ENCODE measurements around the gene MSI2. TPM values are rescaled to one million over a fixed set of nuclear protein-coding genes. Genes with fewer than 3 reads are reported as not detected.

The MSI2 gene
- total RNA-seq, 1 donor from 2014 or later = 31.3 TPM

GRCh38 chr17:57363580-57363979, 107.3 kb downstream of the MSI2 start:
- ATAC-seq = no peak
- Histone ChIP-seq H3K9me3 (no peaks in the 10 kb centered on the region), H3K27ac (no peak overlapping the region), H3K27me3 (no peaks in the 10 kb centered on the region), H3K36me3 (no peaks in the 10 kb centered on the region), H3K4me1 (peaks cover 1% of the 10 kb centered on the region), H3K4me3 (no peak overlapping the region)
- no peak for DNase-seq
- intact Hi-C loops (cut with DNase I) = no loop called here
- no peak for TF ChIP-seq CTCF (IDR thresholded peaks at IDR 0.05)

GRCh38 chr17:57363998-57364643, 107.8 kb downstream of the MSI2 start:
- no peak for TF ChIP-seq CTCF (IDR thresholded peaks at IDR 0.05)
- Histone ChIP-seq H3K27me3 (no peaks in the 10 kb centered on the region), H3K36me3 (no peaks in the 10 kb centered on the region), H3K27ac (no peak overlapping the region), H3K4me3 (no peak overlapping the region), H3K9me3 (no peaks in the 10 kb centered on the region), H3K4me1 (peaks cover 7% of the 10 kb centered on the region)
- intact Hi-C loops (cut with DNase I) = no loop called here
- no peak for ATAC-seq
- DNase-seq = no peak

- intact Hi-C loops (cut with DNase I) = no loop called here
- Histone ChIP-seq H3K4me3 (no peak overlapping the region), H3K27me3 (no peaks in the 10 kb centered on the region), H3K9me3 (no peaks in the 10 kb centered on the region), H3K36me3 (no peaks in the 10 kb centered on the region), H3K27ac (no peak overlapping the region), H3K4me1 (peaks cover 14% of the 10 kb centered on the region)
- peak; percentile 27 for ATAC-seq
- no peak for TF ChIP-seq CTCF (IDR thresholded peaks at IDR 0.05)
- DNase-seq = no peak
Measured at GRCh38 chr17:57365420-57365819, 109.1 kb downstream of the MSI2 start.

- DNase-seq (no peak), ATAC-seq (no peak)
- H3K27me3 ChIP-seq = no peaks in the 10 kb centered on the region
- no peak overlapping the region for H3K27ac ChIP-seq
- no peak overlapping the region for H3K4me3 ChIP-seq
- no peak for TF ChIP-seq CTCF (IDR thresholded peaks at IDR 0.05)
- H3K4me1 ChIP-seq = peaks cover 15% of the 10 kb centered on the region
- H3K9me3 ChIP-seq = no peaks in the 10 kb centered on the region
- intact Hi-C loops (cut with DNase I) = no loop called here
- H3K36me3 ChIP-seq = no peaks in the 10 kb centered on the region
Measured at GRCh38 chr17:57366177-57366557, 109.8 kb downstream of the MSI2 start.

- H3K4me3 ChIP-seq = no peak overlapping the region
- no peaks in the 10 kb centered on the region for H3K27me3 ChIP-seq
- intact Hi-C loops (cut with DNase I) = no loop called here
- DNase-seq = no peak
- TF ChIP-seq CTCF (IDR thresholded peaks at IDR 0.05) = no peak
- H3K36me3 ChIP-seq = no peaks in the 10 kb centered on the region
- H3K9me3 ChIP-seq = no peaks in the 10 kb centered on the region
- no peak for ATAC-seq
- no peak overlapping the region for H3K27ac ChIP-seq
- H3K4me1 ChIP-seq = peaks cover 15% of the 10 kb centered on the region
Measured at GRCh38 chr17:57366558-57367351, 110.4 kb downstream of the MSI2 start.

Data from upper lobe of right lung (tissue), 1 donor.